ENCODE results near the gene GLIPR1.

Gene GLIPR1

GRCh38 chr12:75459755-75460154, 20.8 kb upstream of the GLIPR1 start:
- TF ChIP-seq GATA2 (IDR thresholded peaks at IDR 0.05; ENCODE audit: low read depth, low read length): no peak
- no peak for TF ChIP-seq GATA3 (IDR thresholded peaks at IDR 0.05; ENCODE audit: low read depth, low read length)

GRCh38 chr12:75460204-75460603, 20.4 kb upstream of the GLIPR1 start:
- TF ChIP-seq GATA3 (IDR thresholded peaks at IDR 0.05; ENCODE audit: low read depth, low read length) (no peak), GATA2 (IDR thresholded peaks at IDR 0.05; ENCODE audit: low read depth, low read length) (no peak)

GRCh38 chr12:75471902-75472890, 8.4 kb upstream of the GLIPR1 start:
- TF ChIP-seq GATA2 (IDR thresholded peaks at IDR 0.05; ENCODE audit: low read depth, low read length) (no peak), GATA3 (IDR thresholded peaks at IDR 0.05; ENCODE audit: low read depth, low read length) (no peak)

- TF ChIP-seq GATA2 (IDR thresholded peaks at IDR 0.05; ENCODE audit: low read depth, low read length): no peak
Observed at GRCh38 chr12:75474116-75474515, 6.4 kb upstream of the GLIPR1 start.

GRCh38 chr12:75476071-75476470, 4.5 kb upstream of the GLIPR1 start:
- TF ChIP-seq GATA2 (IDR thresholded peaks at IDR 0.05; ENCODE audit: low read depth, low read length): no peak
- no peak for TF ChIP-seq GATA3 (IDR thresholded peaks at IDR 0.05; ENCODE audit: low read depth, low read length)

GRCh38 chr12:75477137-75477536, 3.4 kb upstream of the GLIPR1 start:
- no peak for TF ChIP-seq GATA3 (IDR thresholded peaks at IDR 0.05; ENCODE audit: low read depth, low read length)
- no peak for TF ChIP-seq GATA2 (IDR thresholded peaks at IDR 0.05; ENCODE audit: low read depth, low read length)

GRCh38 chr12:75478116-75478794, 2.3 kb upstream of the GLIPR1 start:
- TF ChIP-seq GATA3 (IDR thresholded peaks at IDR 0.05; ENCODE audit: low read depth, low read length) (no peak), GATA2 (IDR thresholded peaks at IDR 0.05; ENCODE audit: low read depth, low read length) (no peak)

GRCh38 chr12:75479963-75480461, 543 bp upstream of the GLIPR1 start:
- TF ChIP-seq GATA3 (IDR thresholded peaks at IDR 0.05; ENCODE audit: low read depth, low read length): no peak
- no peak for TF ChIP-seq GATA2 (IDR thresholded peaks at IDR 0.05; ENCODE audit: low read depth, low read length)

GRCh38 chr12:75481013-75481705, 604 bp downstream of the GLIPR1 start:
- no peak for TF ChIP-seq GATA3 (IDR thresholded peaks at IDR 0.05; ENCODE audit: low read depth, low read length)
- TF ChIP-seq GATA2 (IDR thresholded peaks at IDR 0.05; ENCODE audit: low read depth, low read length): no peak

GRCh38 chr12:75481774-75482173, 1.2 kb downstream of the GLIPR1 start:
- no peak for TF ChIP-seq GATA2 (IDR thresholded peaks at IDR 0.05; ENCODE audit: low read depth, low read length)
- no peak for TF ChIP-seq GATA3 (IDR thresholded peaks at IDR 0.05; ENCODE audit: low read depth, low read length)

GRCh38 chr12:75482646-75483045, 2.1 kb downstream of the GLIPR1 start:
- TF ChIP-seq GATA2 (IDR thresholded peaks at IDR 0.05; ENCODE audit: low read depth, low read length): no peak
- TF ChIP-seq GATA3 (IDR thresholded peaks at IDR 0.05; ENCODE audit: low read depth, low read length): no peak

GRCh38 chr12:75483431-75483830, 2.9 kb downstream of the GLIPR1 start:
- TF ChIP-seq GATA3 (IDR thresholded peaks at IDR 0.05; ENCODE audit: low read depth, low read length) (no peak), GATA2 (IDR thresholded peaks at IDR 0.05; ENCODE audit: low read depth, low read length) (no peak)

GRCh38 chr12:75487308-75487707, 6.8 kb downstream of the GLIPR1 start:
- TF ChIP-seq GATA2 (IDR thresholded peaks at IDR 0.05; ENCODE audit: low read depth, low read length) (no peak), GATA3 (IDR thresholded peaks at IDR 0.05; ENCODE audit: low read depth, low read length) (no peak)

- TF ChIP-seq GATA2 (IDR thresholded peaks at IDR 0.05; ENCODE audit: low read depth, low read length) (no peak), GATA3 (IDR thresholded peaks at IDR 0.05; ENCODE audit: low read depth, low read length) (no peak)
Observed at GRCh38 chr12:75488553-75488952, 8.0 kb downstream of the GLIPR1 start.
